Measurements from ENCODE around the gene ENDOV.
A peak's percentile ranks its signal among the peaks of the same experiment; 100 is the strongest.
"Not testable (repeated sequence)": the region's sequence is repeated elsewhere in the genome, so short reads cannot be mapped to it uniquely, and the experiment has no call there.

Gene ENDOV

DNA sequence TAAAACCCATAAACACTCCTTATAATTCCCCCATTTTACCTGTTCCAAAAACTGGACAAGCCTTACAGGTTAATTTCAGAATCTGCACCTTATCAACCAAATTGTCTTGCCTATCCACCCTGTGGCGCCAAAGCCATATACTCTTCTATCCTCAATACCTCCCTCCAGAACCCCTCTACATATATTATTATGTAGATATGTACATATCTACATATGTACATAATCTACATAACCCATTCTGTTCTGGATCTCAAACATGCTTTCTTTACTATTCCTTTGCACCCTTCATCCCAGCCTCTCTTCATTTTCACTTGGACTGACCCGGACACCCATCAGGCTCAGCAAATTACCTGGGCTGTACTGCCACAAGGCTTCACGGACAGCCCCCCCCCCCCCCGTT lies 12.0 kb upstream of the ENDOV start:
- no peak overlapping the region for H3K27ac ChIP-seq (ENCODE audit: low read depth, low read length)
- no peak overlapping the region for H3K4me3 ChIP-seq (ENCODE audit: low read depth in 1 of 2, low read length in 2 of 2)
- no peaks in the 10 kb centered on the region for H3K27me3 ChIP-seq (ENCODE audit: control insufficient read depth in 1 of 2, insufficient read depth in 2 of 2, low read length in 2 of 2)
- no peak overlapping the region for H3K9ac ChIP-seq (ENCODE audit: low read length)
- H3K36me3 ChIP-seq (ENCODE audit: insufficient read depth, low read length) = no peaks in the 10 kb centered on the region
- no peaks in the 10 kb centered on the region for H3K9me3 ChIP-seq (ENCODE audit: low read length)
- H3K4me1 ChIP-seq (ENCODE audit: insufficient read depth, low read length) = no peaks in the 10 kb centered on the region

DNA sequence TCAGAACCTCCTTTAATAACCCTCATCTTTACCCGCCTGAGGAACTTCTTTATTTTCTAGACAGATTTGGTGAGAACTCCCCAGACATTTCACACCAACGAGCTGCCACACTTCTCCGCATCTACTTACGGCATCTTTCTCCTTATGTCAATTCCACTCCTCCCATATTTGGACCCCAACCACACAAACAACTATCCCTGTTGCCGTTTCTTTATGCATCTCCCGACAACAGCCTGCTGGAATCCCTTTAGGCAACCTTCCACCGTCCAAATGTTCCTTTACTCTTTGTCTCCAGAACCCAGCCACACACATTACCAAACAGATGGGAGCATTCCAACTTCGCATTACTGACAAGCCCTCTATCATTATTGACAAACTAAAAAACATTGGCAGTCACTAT lies 8.8 kb upstream of the ENDOV start:
- H3K4me1 ChIP-seq (ENCODE audit: insufficient read depth, low read length) = no peaks in the 10 kb centered on the region
- H3K9ac ChIP-seq (ENCODE audit: low read length) = no peak overlapping the region
- no peak overlapping the region for H3K27ac ChIP-seq (ENCODE audit: low read depth, low read length)
- no peaks in the 10 kb centered on the region for H3K36me3 ChIP-seq (ENCODE audit: insufficient read depth, low read length)
- H3K9me3 ChIP-seq (ENCODE audit: low read length) = no peaks in the 10 kb centered on the region
- H3K4me3 ChIP-seq (ENCODE audit: low read depth in 1 of 2, low read length in 2 of 2) = no peak overlapping the region
- no peaks in the 10 kb centered on the region for H3K27me3 ChIP-seq (ENCODE audit: control insufficient read depth in 1 of 2, insufficient read depth in 2 of 2, low read length in 2 of 2)

GRCh38 chr17:80407917-80408316 lies 7.0 kb upstream of the ENDOV start:
- not testable (repeated sequence) for H3K27ac ChIP-seq (ENCODE audit: low read depth, low read length); H3K4me3 ChIP-seq (ENCODE audit: low read depth in 1 of 2, low read length in 2 of 2); H3K4me1 ChIP-seq (ENCODE audit: insufficient read depth, low read length); H3K36me3 ChIP-seq (ENCODE audit: insufficient read depth, low read length); H3K9ac ChIP-seq (ENCODE audit: low read length); H3K27me3 ChIP-seq (ENCODE audit: control insufficient read depth in 1 of 2, insufficient read depth in 2 of 2, low read length in 2 of 2); H3K9me3 ChIP-seq (ENCODE audit: low read length)

- Histone ChIP-seq H3K9me3 (ENCODE audit: low read length) (no peaks in the 10 kb centered on the region), H3K4me1 (ENCODE audit: insufficient read depth, low read length) (peaks cover 3% of the 10 kb centered on the region), H3K9ac (ENCODE audit: low read length) (no peak overlapping the region)
Measured at GRCh38 chr17:80408872-80409271, 6.1 kb upstream of the ENDOV start.

GRCh38 chr17:80409626-80410025 lies 5.3 kb upstream of the ENDOV start:
- Histone ChIP-seq H3K36me3 (ENCODE audit: insufficient read depth, low read length) (no peaks in the 10 kb centered on the region), H3K9ac (ENCODE audit: low read length) (no peak overlapping the region), H3K4me1 (ENCODE audit: insufficient read depth, low read length) (peaks cover 10% of the 10 kb centered on the region), H3K9me3 (ENCODE audit: low read length) (no peaks in the 10 kb centered on the region), H3K27ac (ENCODE audit: low read depth, low read length) (no peak overlapping the region), H3K4me3 (ENCODE audit: low read depth in 1 of 2, low read length in 2 of 2) (no peak overlapping the region), H3K27me3 (ENCODE audit: control insufficient read depth in 1 of 2, insufficient read depth in 2 of 2, low read length in 2 of 2) (no peaks in the 10 kb centered on the region)

More at GRCh38 chr17:80408872-80409271, 6.1 kb upstream of the ENDOV start:
- no peaks in the 10 kb centered on the region for H3K27me3 ChIP-seq (ENCODE audit: control insufficient read depth in 1 of 2, insufficient read depth in 2 of 2, low read length in 2 of 2)
- no peak overlapping the region for H3K4me3 ChIP-seq (ENCODE audit: low read depth in 1 of 2, low read length in 2 of 2)
- no peaks in the 10 kb centered on the region for H3K36me3 ChIP-seq (ENCODE audit: insufficient read depth, low read length)
- H3K27ac ChIP-seq (ENCODE audit: low read depth, low read length) = no peak overlapping the region

DNA sequence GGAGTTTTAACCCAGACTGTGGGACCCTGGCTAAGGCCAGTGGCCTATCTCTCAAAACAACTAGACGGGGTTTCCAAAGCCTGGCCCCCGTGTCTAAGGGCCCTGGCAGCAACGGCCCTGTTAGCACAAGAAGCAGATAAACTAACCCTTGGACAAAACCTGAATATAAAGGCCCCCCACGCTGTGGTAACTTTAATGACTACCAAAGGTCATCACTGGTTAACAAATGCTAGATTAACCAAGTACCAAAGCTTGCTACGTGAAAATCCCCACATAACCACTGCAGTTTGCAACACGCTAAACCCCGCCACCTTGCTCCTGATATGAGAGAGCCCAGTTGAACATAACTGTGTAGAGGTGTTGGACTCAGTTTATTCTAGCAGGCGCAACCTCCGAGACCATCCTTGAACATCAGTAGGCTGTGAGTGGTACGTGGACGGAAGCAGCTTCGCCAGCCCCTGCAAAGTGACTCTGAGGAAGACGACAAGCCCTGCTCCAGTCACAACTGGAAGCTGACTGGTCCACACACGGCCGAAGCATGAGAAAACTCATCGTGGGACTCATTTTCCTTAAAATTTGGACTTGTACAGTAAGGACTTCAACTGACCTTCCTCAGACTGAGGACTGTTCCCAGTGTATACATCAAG lies 4.4 kb upstream of the ENDOV start:
- not testable (repeated sequence) for H3K27ac ChIP-seq (ENCODE audit: low read depth, low read length); H3K27me3 ChIP-seq (ENCODE audit: control insufficient read depth in 1 of 2, insufficient read depth in 2 of 2, low read length in 2 of 2); H3K4me3 ChIP-seq (ENCODE audit: low read depth in 1 of 2, low read length in 2 of 2); H3K36me3 ChIP-seq (ENCODE audit: insufficient read depth, low read length); H3K9ac ChIP-seq (ENCODE audit: low read length); H3K4me1 ChIP-seq (ENCODE audit: insufficient read depth, low read length); H3K9me3 ChIP-seq (ENCODE audit: low read length)

GRCh38 chr17:80413771-80414507 lies 1.0 kb upstream of the ENDOV start:
- Histone ChIP-seq H3K9me3 (ENCODE audit: low read length) (no peaks in the 10 kb centered on the region), H3K36me3 (ENCODE audit: insufficient read depth, low read length) (peaks cover 19% of the 10 kb centered on the region), H3K4me3 (ENCODE audit: low read depth in 1 of 2, low read length in 2 of 2) (peak overlapping the region; percentile 97 to 100), H3K27me3 (ENCODE audit: control insufficient read depth in 1 of 2, insufficient read depth in 2 of 2, low read length in 2 of 2) (no peaks in the 10 kb centered on the region), H3K4me1 (ENCODE audit: insufficient read depth, low read length) (peaks cover 21% of the 10 kb centered on the region), H3K27ac (ENCODE audit: low read depth, low read length) (no peak overlapping the region), H3K9ac (ENCODE audit: low read length) (peak overlapping the region; percentile 86)

GRCh38 chr17:80414508-80414802 lies 512 bp upstream of the ENDOV start:
- peaks cover 19% of the 10 kb centered on the region for H3K36me3 ChIP-seq (ENCODE audit: insufficient read depth, low read length)
- peak overlapping the region; percentile 86 for H3K9ac ChIP-seq (ENCODE audit: low read length)
- H3K4me1 ChIP-seq (ENCODE audit: insufficient read depth, low read length) = peaks cover 21% of the 10 kb centered on the region
- peak overlapping the region; percentile 97 to 100 for H3K4me3 ChIP-seq (ENCODE audit: low read depth in 1 of 2, low read length in 2 of 2)
- peak overlapping the region; percentile 98 for H3K27ac ChIP-seq (ENCODE audit: low read depth, low read length)
- no peaks in the 10 kb centered on the region for H3K9me3 ChIP-seq (ENCODE audit: low read length)
- H3K27me3 ChIP-seq (ENCODE audit: control insufficient read depth in 1 of 2, insufficient read depth in 2 of 2, low read length in 2 of 2) = no peaks in the 10 kb centered on the region

DNA sequence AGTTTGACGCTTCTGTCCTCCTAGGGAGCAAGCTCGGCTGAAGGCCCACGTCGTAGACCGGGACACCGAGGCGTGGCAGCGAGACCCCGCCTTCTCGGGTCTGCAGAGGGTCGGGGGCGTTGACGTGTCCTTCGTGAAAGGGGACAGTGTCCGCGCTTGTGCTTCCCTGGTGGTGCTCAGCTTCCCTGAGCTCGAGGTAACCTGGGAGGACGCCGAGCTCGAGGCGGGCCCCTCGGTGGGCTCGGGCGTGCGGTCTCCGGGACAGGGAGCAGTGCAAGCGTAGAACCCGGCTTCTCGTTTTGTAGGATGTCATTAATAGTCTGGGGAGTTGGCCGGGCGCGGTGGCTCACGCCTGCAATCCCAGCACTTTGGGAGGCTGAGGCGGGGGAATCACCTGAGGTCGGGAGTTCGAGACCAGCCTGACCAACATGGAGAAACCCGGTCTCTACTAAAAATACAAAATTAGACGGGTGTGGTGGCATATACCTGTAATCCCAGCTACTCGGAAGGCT lies 715 bp downstream of the ENDOV start:
- peak overlapping the region; percentile 98 for H3K27ac ChIP-seq (ENCODE audit: low read depth, low read length)
- peaks cover 21% of the 10 kb centered on the region for H3K4me1 ChIP-seq (ENCODE audit: insufficient read depth, low read length)
- H3K9ac ChIP-seq (ENCODE audit: low read length) = peak overlapping the region; percentile 86
- H3K27me3 ChIP-seq (ENCODE audit: control insufficient read depth in 1 of 2, insufficient read depth in 2 of 2, low read length in 2 of 2) = no peaks in the 10 kb centered on the region
- H3K9me3 ChIP-seq (ENCODE audit: low read length) = no peaks in the 10 kb centered on the region
- H3K36me3 ChIP-seq (ENCODE audit: insufficient read depth, low read length) = peaks cover 23% of the 10 kb centered on the region
- peak overlapping the region; percentile 97 to 100 for H3K4me3 ChIP-seq (ENCODE audit: low read depth in 1 of 2, low read length in 2 of 2)

DNA sequence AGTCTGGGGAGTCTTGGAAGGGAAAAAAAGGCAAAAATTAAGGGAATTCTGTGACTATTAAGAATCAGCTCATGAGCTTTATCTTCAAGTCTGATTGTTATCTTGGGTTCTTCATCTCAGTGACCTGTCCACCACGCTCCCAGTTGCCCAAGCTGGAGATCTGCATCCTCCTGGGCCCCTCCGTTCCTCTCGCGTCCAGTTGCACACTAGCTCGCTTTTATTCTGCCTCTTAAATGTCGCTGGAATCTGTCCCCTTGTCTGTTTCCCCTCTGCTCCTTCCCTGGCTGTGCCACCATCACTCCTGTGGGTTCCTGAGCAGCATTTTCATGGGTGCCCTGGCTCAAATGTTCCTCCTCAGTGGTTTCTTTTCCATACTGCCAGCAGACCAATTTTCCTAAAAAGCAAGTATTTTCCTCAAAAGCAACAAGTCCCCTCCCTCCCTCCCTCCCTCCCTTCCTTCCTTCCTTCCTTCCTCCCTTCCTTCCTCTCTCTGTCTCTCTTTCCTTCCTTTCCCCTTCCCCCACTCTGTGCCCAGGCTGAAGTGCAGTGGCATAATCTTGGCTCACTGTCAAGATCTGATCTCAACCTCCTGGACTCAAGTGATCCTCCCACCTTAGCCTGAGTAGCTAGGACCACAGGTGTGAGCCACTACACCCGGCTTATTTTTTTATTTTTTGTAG lies 1.4 kb downstream of the ENDOV start:
- peak overlapping the region; percentile 20 to 97 for H3K4me3 ChIP-seq (ENCODE audit: low read depth in 1 of 2, low read length in 2 of 2)
- peaks cover 23% of the 10 kb centered on the region for H3K36me3 ChIP-seq (ENCODE audit: insufficient read depth, low read length)
- no peak overlapping the region for H3K27ac ChIP-seq (ENCODE audit: low read depth, low read length)
- H3K9me3 ChIP-seq (ENCODE audit: low read length) = no peaks in the 10 kb centered on the region
- no peak overlapping the region for H3K9ac ChIP-seq (ENCODE audit: low read length)
- H3K4me1 ChIP-seq (ENCODE audit: insufficient read depth, low read length) = peaks cover 21% of the 10 kb centered on the region
- no peaks in the 10 kb centered on the region for H3K27me3 ChIP-seq (ENCODE audit: control insufficient read depth in 1 of 2, insufficient read depth in 2 of 2, low read length in 2 of 2)

DNA sequence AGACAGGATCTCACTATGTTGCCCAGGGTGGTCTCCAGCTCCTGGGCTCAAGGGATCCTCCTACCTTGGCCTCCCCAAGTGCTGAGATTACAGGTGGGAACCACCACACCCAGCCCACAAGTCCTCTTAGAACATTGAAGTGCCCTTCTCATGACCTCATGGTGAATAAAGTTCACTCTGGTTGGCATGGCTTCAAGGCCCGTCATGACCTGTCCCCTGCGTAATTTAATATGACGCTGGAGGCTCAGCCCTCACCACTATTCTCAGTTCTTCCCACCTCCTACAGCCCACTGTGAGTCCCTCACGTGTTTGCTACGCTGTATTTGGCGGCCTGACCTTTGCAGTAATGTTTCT lies 1.9 kb downstream of the ENDOV start:
- no peak overlapping the region for H3K4me3 ChIP-seq (ENCODE audit: low read depth in 1 of 2, low read length in 2 of 2)
- H3K4me1 ChIP-seq (ENCODE audit: insufficient read depth, low read length) = peaks cover 21% of the 10 kb centered on the region
- no peak overlapping the region for H3K9ac ChIP-seq (ENCODE audit: low read length)
- H3K27me3 ChIP-seq (ENCODE audit: control insufficient read depth in 1 of 2, insufficient read depth in 2 of 2, low read length in 2 of 2) = no peaks in the 10 kb centered on the region
- peaks cover 23% of the 10 kb centered on the region for H3K36me3 ChIP-seq (ENCODE audit: insufficient read depth, low read length)
- no peak overlapping the region for H3K27ac ChIP-seq (ENCODE audit: low read depth, low read length)
- H3K9me3 ChIP-seq (ENCODE audit: low read length) = no peaks in the 10 kb centered on the region
